ENCODE results near the gene BDNF. TPM values are rescaled to one million over a fixed set of nuclear protein-coding genes. Genes with fewer than 3 reads are reported as not detected.

The BDNF gene
- total RNA-seq, 1 donor from 2014 or later = 1.6 TPM

DNA sequence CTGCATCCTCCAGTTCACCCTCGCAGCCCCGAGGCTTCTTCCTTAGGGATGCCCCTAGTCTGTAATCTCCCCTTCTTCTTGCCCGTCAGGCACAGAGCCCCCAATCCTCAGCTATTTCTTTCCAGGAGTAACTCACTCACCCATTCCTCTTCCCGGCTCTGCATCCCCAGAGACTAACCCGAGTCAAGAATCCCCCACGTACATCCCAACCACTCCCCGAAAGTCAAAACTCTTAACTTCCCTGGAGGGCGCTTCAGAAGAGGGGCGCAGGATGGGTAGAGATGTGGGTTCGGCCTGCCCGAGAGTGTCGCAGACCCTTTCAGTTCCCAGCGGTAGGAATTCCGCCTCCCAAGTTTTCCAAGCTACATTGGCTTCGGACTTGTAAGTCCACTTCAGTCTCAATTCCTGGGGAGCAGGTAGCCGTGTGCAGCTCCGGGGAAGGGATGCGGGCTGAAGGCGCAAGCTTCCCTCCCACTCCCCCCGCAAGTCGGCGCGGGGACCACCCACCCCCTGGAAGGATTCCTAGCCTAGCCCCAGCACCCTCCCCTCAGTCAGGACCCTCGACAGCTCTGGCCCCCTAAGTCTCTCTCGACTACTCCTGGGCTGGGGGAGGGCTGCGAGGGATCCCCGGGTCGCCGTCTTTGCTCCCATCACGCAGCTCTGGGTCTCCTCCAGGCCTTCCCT lies 871 bp downstream of the BDNF start:
- Histone ChIP-seq H3K4me3 (peak overlapping the region; percentile 74), H2AFZ (replicated peaks) (peak overlapping the region; percentile 67), H3K79me2 (ENCODE audit: low read depth) (peaks cover 9% of the 10 kb centered on the region), H4K20me1 (ENCODE audit: low read depth) (no peaks in the 10 kb centered on the region), H3F3A (ENCODE audit: low read depth) (peaks cover 32% of the 10 kb centered on the region), H3K27me3 (peaks cover 52% of the 10 kb centered on the region), H3K27ac (no peak overlapping the region), H3K4me1 (peaks cover 41% of the 10 kb centered on the region), H3K9me3 (ENCODE audit: low read depth) (no peaks in the 10 kb centered on the region), H3K36me3 (no peaks in the 10 kb centered on the region), H3K4me2 (peak overlapping the region; percentile 99), H3K9ac (no peak overlapping the region)
- Mint-ChIP-seq H3K4me3 (peak overlapping the region; percentile 92), H3K9me3 (no peaks in the 10 kb centered on the region), H3K36me3 (no peaks in the 10 kb centered on the region), H3K27ac (no peak overlapping the region), H3K4me1 (peaks cover 33% of the 10 kb centered on the region), H3K27me3 (ENCODE audit: insufficient read depth, low read depth) (peaks cover 14% of the 10 kb centered on the region)
- DNase-seq (ENCODE audit: low spot score) = peak; percentile 67
- TF ChIP-seq, protein P1, sequence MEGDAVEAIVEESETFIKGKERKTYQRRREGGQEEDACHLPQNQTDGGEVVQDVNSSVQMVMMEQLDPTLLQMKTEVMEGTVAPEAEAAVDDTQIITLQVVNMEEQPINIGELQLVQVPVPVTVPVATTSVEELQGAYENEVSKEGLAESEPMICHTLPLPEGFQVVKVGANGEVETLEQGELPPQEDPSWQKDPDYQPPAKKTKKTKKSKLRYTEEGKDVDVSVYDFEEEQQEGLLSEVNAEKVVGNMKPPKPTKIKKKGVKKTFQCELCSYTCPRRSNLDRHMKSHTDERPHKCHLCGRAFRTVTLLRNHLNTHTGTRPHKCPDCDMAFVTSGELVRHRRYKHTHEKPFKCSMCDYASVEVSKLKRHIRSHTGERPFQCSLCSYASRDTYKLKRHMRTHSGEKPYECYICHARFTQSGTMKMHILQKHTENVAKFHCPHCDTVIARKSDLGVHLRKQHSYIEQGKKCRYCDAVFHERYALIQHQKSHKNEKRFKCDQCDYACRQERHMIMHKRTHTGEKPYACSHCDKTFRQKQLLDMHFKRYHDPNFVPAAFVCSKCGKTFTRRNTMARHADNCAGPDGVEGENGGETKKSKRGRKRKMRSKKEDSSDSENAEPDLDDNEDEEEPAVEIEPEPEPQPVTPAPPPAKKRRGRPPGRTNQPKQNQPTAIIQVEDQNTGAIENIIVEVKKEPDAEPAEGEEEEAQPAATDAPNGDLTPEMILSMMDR (IDR thresholded peaks at IDR 0.05) = no peak
- TF ChIP-seq EZH2 (IDR thresholded peaks at IDR 0.05) (peak; percentile 72), EZH2phosphoT487 (IDR thresholded peaks at IDR 0.05) (peak; percentile 21)

DNA sequence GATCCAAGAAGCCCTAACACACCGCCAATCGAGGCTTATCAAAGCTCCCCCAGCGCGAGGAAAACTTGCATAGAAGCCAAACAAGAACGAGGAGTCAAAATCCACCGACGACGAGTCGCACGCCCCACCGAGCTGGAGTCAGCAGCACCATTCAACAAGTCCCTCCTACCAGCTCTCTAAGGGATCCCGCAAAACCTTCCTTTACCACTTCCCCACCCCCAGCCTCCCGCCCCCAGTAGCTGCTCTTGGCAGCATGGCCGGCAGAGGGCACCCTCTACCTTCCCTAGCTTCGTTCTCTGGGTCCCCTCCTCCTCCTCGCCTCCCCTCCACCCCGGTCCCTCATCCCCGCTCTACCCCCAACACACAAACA lies 1.4 kb downstream of the BDNF start:
- H3K4me1 Mint-ChIP-seq = peaks cover 33% of the 10 kb centered on the region
- peaks cover 14% of the 10 kb centered on the region for H3K27me3 Mint-ChIP-seq (ENCODE audit: insufficient read depth, low read depth)
- H3K4me1 ChIP-seq = peaks cover 41% of the 10 kb centered on the region

DNA sequence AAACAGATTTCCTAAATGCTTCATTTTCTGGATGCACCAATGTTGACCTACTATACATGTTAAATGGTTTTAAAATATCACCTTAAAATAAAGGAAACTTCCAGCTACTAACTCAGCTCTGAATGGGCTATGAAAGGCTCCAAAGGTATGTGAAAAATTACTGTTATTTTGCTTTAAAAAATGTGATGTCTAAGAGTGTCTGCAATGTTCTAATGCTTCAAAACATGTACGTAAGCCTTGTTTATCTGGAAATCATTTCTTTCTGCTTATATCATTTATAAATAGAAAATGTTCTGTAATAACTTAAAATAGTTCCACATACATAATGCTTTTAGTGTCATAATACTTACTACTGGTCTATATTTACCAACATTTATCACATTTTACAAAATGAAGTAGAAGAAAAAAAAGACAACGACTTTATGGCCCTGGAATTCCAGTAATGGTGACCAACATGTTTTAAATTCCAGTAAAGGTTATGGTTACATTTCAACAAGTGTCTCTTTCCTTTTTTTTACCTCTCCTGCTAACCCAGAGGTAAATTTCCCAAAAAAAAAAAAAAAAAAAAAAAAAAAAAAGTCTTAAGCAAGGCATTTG lies 2.5 kb downstream of the BDNF start:
- Mint-ChIP-seq H3K4me1 (peaks cover 33% of the 10 kb centered on the region), H3K27me3 (ENCODE audit: insufficient read depth, low read depth) (peaks cover 14% of the 10 kb centered on the region), H3K4me3 (peak overlapping the region; percentile 8), H3K36me3 (no peaks in the 10 kb centered on the region), H3K27ac (no peak overlapping the region), H3K9me3 (no peaks in the 10 kb centered on the region)
- Histone ChIP-seq H3K79me2 (ENCODE audit: low read depth) (peaks cover 19% of the 10 kb centered on the region), H3F3A (ENCODE audit: low read depth) (peaks cover 32% of the 10 kb centered on the region), H3K9ac (no peak overlapping the region), H2AFZ (replicated peaks) (no peak overlapping the region), H3K4me3 (peak overlapping the region; percentile 74), H3K4me2 (peak overlapping the region; percentile 99), H4K20me1 (ENCODE audit: low read depth) (no peaks in the 10 kb centered on the region), H3K27ac (no peak overlapping the region), H3K27me3 (peaks cover 36% of the 10 kb centered on the region), H3K36me3 (no peaks in the 10 kb centered on the region), H3K9me3 (ENCODE audit: low read depth) (no peaks in the 10 kb centered on the region), H3K4me1 (peaks cover 41% of the 10 kb centered on the region)
- no peak for TF ChIP-seq EZH2phosphoT487 (IDR thresholded peaks at IDR 0.05)
- TF ChIP-seq EZH2 (IDR thresholded peaks at IDR 0.05) = no peak
- TF ChIP-seq, protein P1 (IDR thresholded peaks at IDR 0.05) = no peak
- no peak for DNase-seq (ENCODE audit: low spot score)

More for the DNA sequence above, 1.4 kb downstream of the BDNF start:
- DNase-seq (ENCODE audit: low spot score) = peak; percentile 95
- Histone ChIP-seq H3K27me3 (peaks cover 47% of the 10 kb centered on the region), H3F3A (ENCODE audit: low read depth) (peaks cover 32% of the 10 kb centered on the region), H4K20me1 (ENCODE audit: low read depth) (no peaks in the 10 kb centered on the region), H3K79me2 (ENCODE audit: low read depth) (peaks cover 14% of the 10 kb centered on the region), H3K9ac (no peak overlapping the region), H3K27ac (no peak overlapping the region), H3K36me3 (no peaks in the 10 kb centered on the region), H2AFZ (replicated peaks) (peak overlapping the region; percentile 74), H3K4me2 (peak overlapping the region; percentile 99), H3K4me3 (peak overlapping the region; percentile 74), H3K9me3 (ENCODE audit: low read depth) (no peaks in the 10 kb centered on the region)
- Mint-ChIP-seq H3K4me3 (peak overlapping the region; percentile 92), H3K36me3 (no peaks in the 10 kb centered on the region), H3K27ac (peak overlapping the region; percentile 41), H3K9me3 (no peaks in the 10 kb centered on the region)
- TF ChIP-seq EZH2phosphoT487 (IDR thresholded peaks at IDR 0.05) (peak; percentile 11), EZH2 (IDR thresholded peaks at IDR 0.05) (no peak)
- TF ChIP-seq, protein P1 (IDR thresholded peaks at IDR 0.05) = peak; percentile 92

Measured in neural progenitor cell (in vitro differentiated cells).